HG03066 (cell line): ENCODE data around the gene KRTAP10-7.
"Not testable (repeated sequence)": the region's sequence is repeated elsewhere in the genome, so short reads cannot be mapped to it uniquely, and the experiment has no call there.

Experiments
- ATAC-seq: cut with Tn5 transposase; IDR thresholded peaks from one replicate; pipeline ENCODE4 v1.9.1; 2021; ENCODE audit warnings: low read depth; ENCODE audit not compliant: unreplicated experiment

KRTAP10-7 gene

GRCh38 chr21:44609193-44609592, 8.8 kb downstream of the KRTAP10-7 start:
- no peak for ATAC-seq

GRCh38 chr21:44610157-44610843, 9.9 kb downstream of the KRTAP10-7 start:
- not testable (repeated sequence) for ATAC-seq

- ATAC-seq, result no peak
Observed at GRCh38 chr21:44611551-44611950, 11.2 kb downstream of the KRTAP10-7 start.

- ATAC-seq, result no peak
Observed at GRCh38 chr21:44612029-44612486, 11.7 kb downstream of the KRTAP10-7 start, which contains the start of gene KRTAP10-8. Gene KRTAP10-8, plus strand, starts transcription at chr21:44612079. Its CDS starts 22 bp downstream, at chr21:44612101.

- ATAC-seq, result no peak
Observed at GRCh38 chr21:44612669-44613229, 12.4 kb downstream of the KRTAP10-7 start.

- no peak for ATAC-seq
Observed at GRCh38 chr21:44613386-44614155, 13.2 kb downstream of the KRTAP10-7 start.

GRCh38 chr21:44614161-44614631, 13.8 kb downstream of the KRTAP10-7 start:
- no peak for ATAC-seq

- ATAC-seq, result no peak
Observed at GRCh38 chr21:44614961-44615391, 14.6 kb downstream of the KRTAP10-7 start.

- no peak for ATAC-seq
Observed at GRCh38 chr21:44615466-44615865, 15.1 kb downstream of the KRTAP10-7 start.

GRCh38 chr21:44615911-44616590, 15.7 kb downstream of the KRTAP10-7 start:
- no peak for ATAC-seq

- no peak for ATAC-seq
Observed at GRCh38 chr21:44616591-44616926, 16.2 kb downstream of the KRTAP10-7 start.

GRCh38 chr21:44617071-44617501, 16.7 kb downstream of the KRTAP10-7 start:
- ATAC-seq, result no peak

GRCh38 chr21:44618504-44618903, 18.1 kb downstream of the KRTAP10-7 start:
- no peak for ATAC-seq

GRCh38 chr21:44618909-44619308, 18.5 kb downstream of the KRTAP10-7 start:
- ATAC-seq, result no peak

- no peak for ATAC-seq
Observed at GRCh38 chr21:44619886-44620285, 19.5 kb downstream of the KRTAP10-7 start.

GRCh38 chr21:44623575-44623974, 23.2 kb downstream of the KRTAP10-7 start:
- ATAC-seq, result no peak

- no peak for ATAC-seq
Observed at GRCh38 chr21:44625756-44626155, 25.4 kb downstream of the KRTAP10-7 start.

GRCh38 chr21:44626262-44626661, 25.9 kb downstream of the KRTAP10-7 start:
- no peak for ATAC-seq

GRCh38 chr21:44626673-44627143, 26.3 kb downstream of the KRTAP10-7 start, which contains the start of gene KRTAP10-9:
Gene KRTAP10-9, plus strand, starts transcription at chr21:44627093. Its CDS starts 79 bp downstream, at chr21:44627172.
- ATAC-seq, result no peak

GRCh38 chr21:44627181-44627822, 26.9 kb downstream of the KRTAP10-7 start:
- ATAC-seq, result not testable (repeated sequence)
